ENCODE data around the gene HBG1. TPM values are rescaled to one million over a fixed set of nuclear protein-coding genes. Genes with fewer than 3 reads are reported as not detected.

Gene HBG1
- total and polyA plus RNA-seq, 2 donors = 0.41 to 612 TPM

DNA sequence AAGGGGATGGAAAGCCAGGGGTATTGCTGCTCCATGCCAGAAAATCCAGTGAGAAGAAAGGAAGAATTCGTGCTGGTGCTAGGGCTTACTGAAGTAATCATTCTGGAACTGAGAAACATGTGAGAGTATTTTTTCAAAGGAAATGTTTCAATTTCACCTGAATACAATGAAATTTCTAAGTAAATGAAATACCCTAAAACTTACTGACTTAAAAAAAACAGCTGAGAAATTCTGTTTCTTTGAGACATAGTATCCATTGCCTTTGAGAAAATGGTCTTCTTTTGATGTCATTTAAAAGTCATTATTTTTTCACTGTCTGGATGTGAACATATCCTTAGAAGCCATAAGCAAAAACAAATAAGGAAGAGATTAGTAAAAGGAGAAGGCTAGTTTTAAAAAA lies 49.1 kb downstream of the HBG1 start, which contains the start of gene OR51V1:
TSS of gene OR51V1 (minus strand) at position 101 of the 400 bp plus-strand sequence. CDS start at position 101, 0 bp downstream.
- no peak for DNase-seq (ENCODE audit: low read depth in 6 of 9, low spot score in 9 of 9)
- no peak within 1 kb of the TSS for H3K4me3 ChIP-seq (ENCODE audit: low read length in 2 of 2)
- no peaks in the 10 kb centered on the region for H3K27me3 ChIP-seq (ENCODE audit: control insufficient read depth in 2 of 2, insufficient read depth in 1 of 2, low read length in 1 of 2)
- WGBS = 86% methylated on average over 1 of the region's 1 CpG
- H3K9me3 ChIP-seq (ENCODE audit: control insufficient read depth in 2 of 2, insufficient read depth in 1 of 2, low read length in 1 of 2) = no peaks in the 10 kb centered on the region
- H3K27ac ChIP-seq (ENCODE audit: low read depth in 1 of 2, low read length in 1 of 2) = no peak within 1 kb of the TSS
- H3K36me3 ChIP-seq (ENCODE audit: control insufficient read depth in 2 of 2, insufficient read depth in 2 of 2, low read length in 1 of 2) = no peaks in the 10 kb centered on the region
- no peaks in the 10 kb centered on the region for H3K4me1 ChIP-seq (ENCODE audit: control insufficient read depth in 2 of 2, insufficient read depth in 2 of 2, low read length in 2 of 2)

DNA sequence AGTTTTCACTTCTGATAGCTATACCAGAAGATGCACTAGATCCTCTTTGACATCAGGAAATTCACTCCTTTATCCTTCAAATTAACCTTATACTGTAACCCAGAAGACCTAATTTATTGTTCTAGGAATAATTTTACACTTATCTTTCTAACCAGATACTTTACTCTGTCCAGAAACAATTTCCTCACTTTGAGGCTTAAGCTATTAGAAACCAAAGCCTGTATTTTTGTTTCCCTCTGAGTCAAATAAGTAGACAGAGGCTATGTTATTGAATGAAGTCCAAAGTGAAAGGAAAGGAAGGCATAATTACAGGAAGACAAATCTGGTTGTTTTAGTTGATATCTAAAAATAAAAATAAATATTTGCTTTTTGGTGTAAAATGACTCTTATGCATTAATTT lies 51.4 kb downstream of the HBG1 start:
- Histone ChIP-seq H3K4me1 (ENCODE audit: control insufficient read depth in 2 of 2, insufficient read depth in 2 of 2, low read length in 2 of 2) (no peaks in the 10 kb centered on the region), H3K36me3 (ENCODE audit: control insufficient read depth in 2 of 2, insufficient read depth in 2 of 2, low read length in 1 of 2) (no peaks in the 10 kb centered on the region), H3K27me3 (ENCODE audit: control insufficient read depth in 2 of 2, insufficient read depth in 1 of 2, low read length in 1 of 2) (no peaks in the 10 kb centered on the region), H3K4me3 (ENCODE audit: low read length in 2 of 2) (no peak overlapping the region), H3K9me3 (ENCODE audit: control insufficient read depth in 2 of 2, insufficient read depth in 1 of 2, low read length in 1 of 2) (no peaks in the 10 kb centered on the region), H3K27ac (ENCODE audit: low read depth in 1 of 2, low read length in 1 of 2) (no peak overlapping the region)
- no peak for DNase-seq (ENCODE audit: low read depth in 6 of 9, low spot score in 9 of 9)

Other genes with a start within 250 kb of the HBG1 start
- gene OR52J3, start 203.3 kb downstream of the HBG1 start, total RNA-seq = not detected
- gene OR52J3, start 203.3 kb downstream of the HBG1 start, polyA plus RNA-seq = not detected
- gene OR52E2, start 190.2 kb downstream of the HBG1 start, total RNA-seq = not detected
- not detected for gene OR52E2, start 190.2 kb downstream of the HBG1 start, polyA plus RNA-seq
- gene OR52E1, start 180.3 kb downstream of the HBG1 start, total RNA-seq = not detected
- gene OR52E1, start 180.3 kb downstream of the HBG1 start, polyA plus RNA-seq = not detected
- not detected for gene OR52A5, start 111.5 kb downstream of the HBG1 start, total RNA-seq
- not detected for gene OR52A5, start 111.5 kb downstream of the HBG1 start, polyA plus RNA-seq
- not detected for gene OR52A1, start 95.1 kb downstream of the HBG1 start, total RNA-seq
- gene OR52A1, start 95.1 kb downstream of the HBG1 start, polyA plus RNA-seq = not detected
- not detected for gene OR51V1, start 49.2 kb downstream of the HBG1 start, total RNA-seq
- gene OR51V1, start 49.2 kb downstream of the HBG1 start, polyA plus RNA-seq = not detected
- 341 TPM for gene HBB, start 22.8 kb downstream of the HBG1 start, total RNA-seq
- 22.3 TPM for gene HBB, start 22.8 kb downstream of the HBG1 start, polyA plus RNA-seq
- 1.1 TPM for gene HBD, start 15.4 kb downstream of the HBG1 start, total RNA-seq
- gene HBD, start 15.4 kb downstream of the HBG1 start, polyA plus RNA-seq = 1.3 TPM
- gene HBG2, start 4.9 kb upstream of the HBG1 start, total RNA-seq = 5,270 TPM
- gene HBG2, start 4.9 kb upstream of the HBG1 start, polyA plus RNA-seq = 1.0 TPM
- 5.5 TPM for gene HBE1, start 20.1 kb upstream of the HBG1 start, total RNA-seq
- 1.8 TPM for gene HBE1, start 20.1 kb upstream of the HBG1 start, polyA plus RNA-seq
- gene OR51B4, start 52.1 kb upstream of the HBG1 start, total RNA-seq = not detected
- gene OR51B4, start 52.1 kb upstream of the HBG1 start, polyA plus RNA-seq = not detected
- gene OR51B2, start 74.4 kb upstream of the HBG1 start, total RNA-seq = not detected
- gene OR51B2, start 74.4 kb upstream of the HBG1 start, polyA plus RNA-seq = 0.07 TPM
- gene OR51B5, start 93.7 kb upstream of the HBG1 start, total RNA-seq = 0.14 TPM
- 0.21 TPM for gene OR51B5, start 93.7 kb upstream of the HBG1 start, polyA plus RNA-seq
- not detected for gene OR51B6, start 101.7 kb upstream of the HBG1 start, total RNA-seq
- not detected for gene OR51B6, start 101.7 kb upstream of the HBG1 start, polyA plus RNA-seq
- gene OR51M1, start 134.0 kb upstream of the HBG1 start, total RNA-seq = not detected
- gene OR51M1, start 134.0 kb upstream of the HBG1 start, polyA plus RNA-seq = 0.02 TPM
- not detected for gene OR51Q1, start 172.3 kb upstream of the HBG1 start, total RNA-seq
- gene OR51Q1, start 172.3 kb upstream of the HBG1 start, polyA plus RNA-seq = not detected
- gene OR51I1, start 191.7 kb upstream of the HBG1 start, total RNA-seq = not detected
- gene OR51I1, start 191.7 kb upstream of the HBG1 start, polyA plus RNA-seq = not detected
- not detected for gene OR51I2, start 199.5 kb upstream of the HBG1 start, total RNA-seq
- not detected for gene OR51I2, start 199.5 kb upstream of the HBG1 start, polyA plus RNA-seq
- not detected for gene OR52D1, start 238.8 kb upstream of the HBG1 start, total RNA-seq
- not detected for gene OR52D1, start 238.8 kb upstream of the HBG1 start, polyA plus RNA-seq